Measurements from ENCODE around the gene TIGD1.
"Not testable (repeated sequence)": the region's sequence is repeated elsewhere in the genome, so short reads cannot be mapped to it uniquely, and the experiment has no call there.

TIGD1 gene

GRCh38 chr2:232550354-232551249 is at the start of gene TIGD1, which contains the start of gene EIF4E2:
TSS of gene TIGD1 (minus strand) at chr2:232550557. CDS start at chr2:232549882, 675 bp downstream.
TSS of gene EIF4E2 (plus strand) at chr2:232550689. CDS start at chr2:232550725, 36 bp downstream.
- peak; percentile 90 to 94 for DNase-seq

DNA sequence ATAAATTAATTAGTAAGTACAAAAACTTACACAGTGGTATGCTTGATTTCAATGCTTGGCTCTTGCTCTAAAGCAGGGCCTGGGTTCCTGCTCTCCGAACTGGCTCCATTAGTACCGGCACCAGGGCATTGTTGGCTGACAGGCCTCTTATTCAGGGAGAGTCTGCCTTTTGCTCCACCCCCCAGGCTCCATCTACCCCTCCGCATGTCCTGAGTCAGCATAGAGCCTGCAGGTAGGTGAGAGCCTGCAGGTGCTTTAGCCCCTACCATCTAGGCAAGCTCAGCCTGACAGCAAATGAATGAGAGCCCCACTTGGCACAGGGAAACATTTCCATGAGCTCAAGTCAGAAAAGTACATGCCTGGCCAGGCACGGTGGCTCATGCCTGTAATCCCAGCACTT is 47.9 kb upstream of the TIGD1 start:
- DNase-seq = no peak

- DNase-seq = no peak
Observed at GRCh38 chr2:232597362-232598079, 47.2 kb upstream of the TIGD1 start.

GRCh38 chr2:232593982-232594381 is 43.6 kb upstream of the TIGD1 start:
- no peak for DNase-seq

- no peak for DNase-seq
Observed at GRCh38 chr2:232592772-232593395, 42.5 kb upstream of the TIGD1 start.

GRCh38 chr2:232588680-232589585 is 38.6 kb upstream of the TIGD1 start:
- DNase-seq = no peak

DNA sequence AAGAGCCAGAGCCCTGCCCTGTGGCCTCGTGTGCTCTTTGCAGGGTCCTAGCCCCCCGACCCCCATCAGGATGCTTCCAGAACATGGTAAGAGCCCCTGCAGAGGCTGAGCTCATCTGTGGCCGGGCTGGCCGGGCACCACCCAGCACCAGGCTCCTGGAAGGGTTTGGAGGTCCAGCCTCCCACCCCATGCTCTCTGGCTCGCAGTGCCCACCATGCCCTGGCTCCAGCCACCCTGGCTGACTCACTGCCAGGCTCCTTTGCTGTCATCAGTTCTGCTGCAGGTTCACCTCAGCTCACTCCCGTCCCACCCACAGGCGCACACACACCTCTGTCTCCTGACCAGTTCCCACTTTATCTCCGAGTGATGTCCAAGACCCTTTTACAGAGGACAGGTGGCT is 37.7 kb upstream of the TIGD1 start:
- DNase-seq = no peak

- no peak for DNase-seq
Observed at GRCh38 chr2:232587512-232587911, 37.2 kb upstream of the TIGD1 start.

DNA sequence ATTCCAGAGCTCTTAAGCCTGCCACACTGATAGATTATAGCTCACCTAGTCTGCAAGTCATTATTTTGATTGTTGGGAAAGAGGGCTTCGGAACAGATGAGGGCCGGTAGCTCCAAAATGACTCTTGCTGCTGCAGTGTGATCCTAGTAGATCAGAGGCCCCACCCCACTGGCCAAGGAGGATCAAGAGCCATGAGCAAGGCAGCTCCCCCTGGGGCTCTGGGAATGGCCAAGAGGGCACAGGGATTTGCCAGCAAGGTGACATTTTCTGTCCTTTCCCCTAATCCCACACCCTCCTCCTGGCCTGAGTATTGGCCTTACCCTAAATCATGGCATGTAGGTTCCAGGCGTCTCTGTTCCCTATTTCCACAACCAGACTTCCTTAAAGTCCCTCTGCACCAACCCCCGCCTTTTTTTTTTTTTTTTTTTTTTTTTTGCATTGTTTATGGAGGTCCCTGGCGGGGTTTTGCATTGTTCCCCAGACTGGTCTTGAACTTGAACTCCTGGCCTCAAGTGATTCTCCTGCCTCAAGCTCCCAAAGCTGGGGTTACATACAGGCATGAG is 36.7 kb upstream of the TIGD1 start:
- no peak for DNase-seq

DNA sequence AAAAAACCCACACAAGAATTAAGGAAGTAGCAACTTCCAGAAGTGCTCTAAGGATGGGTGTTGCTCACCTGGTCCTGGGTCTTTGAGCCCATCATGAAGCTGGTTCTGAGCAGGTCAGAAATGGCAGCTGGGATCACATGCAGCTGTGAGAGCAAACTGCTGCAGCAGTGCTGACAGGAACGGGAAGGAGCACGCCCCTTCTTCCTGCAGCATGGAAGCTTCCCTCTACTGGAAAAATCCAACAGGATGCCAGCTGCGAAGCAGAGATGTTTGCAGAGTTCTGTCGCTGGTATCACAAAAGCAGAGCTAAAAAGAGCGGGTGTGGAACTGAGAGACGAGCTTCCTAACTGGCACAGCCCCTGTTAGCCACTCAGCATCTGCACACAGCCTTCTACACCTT is 33.9 kb upstream of the TIGD1 start:
- DNase-seq = no peak

DNA sequence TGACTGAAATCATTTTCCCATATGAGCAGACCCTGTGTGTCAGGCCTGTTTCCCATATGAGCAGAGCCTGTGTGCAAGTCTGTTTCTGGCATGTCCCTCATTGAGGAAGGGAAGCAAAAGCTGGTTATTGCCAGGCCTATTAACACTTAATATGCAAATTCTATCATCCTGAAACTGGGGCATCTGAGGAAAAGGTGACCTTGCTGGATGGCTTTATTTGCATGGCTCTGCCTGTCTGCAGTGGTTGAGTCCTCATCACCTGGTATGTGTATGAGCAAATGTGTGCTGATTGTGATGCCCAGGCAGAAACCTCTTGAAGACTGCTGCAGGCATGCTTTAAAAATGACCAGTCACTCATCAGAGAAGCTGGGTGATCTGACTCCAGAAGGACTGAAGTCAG is 31.4 kb upstream of the TIGD1 start:
- no peak for DNase-seq

DNA sequence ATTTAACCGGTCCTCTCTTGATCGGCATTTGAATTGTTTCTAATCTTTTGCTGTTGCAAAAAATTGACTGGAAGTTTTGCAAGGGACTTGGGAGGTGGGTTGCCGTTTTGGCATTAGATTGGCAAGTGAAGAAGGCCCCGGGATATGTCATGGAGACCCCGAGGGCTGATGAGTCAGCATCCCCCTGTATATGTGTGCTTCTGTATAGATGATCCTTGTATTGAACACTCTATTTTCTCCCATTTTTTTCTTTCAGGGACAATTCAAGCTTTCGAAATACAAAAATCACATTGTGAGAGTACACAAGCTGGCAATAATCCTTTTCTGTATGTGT is 30.3 kb upstream of the TIGD1 start:
- no peak for DNase-seq

GRCh38 chr2:232578626-232579025 is 28.3 kb upstream of the TIGD1 start:
- DNase-seq = no peak

- DNase-seq = no peak
Observed at GRCh38 chr2:232577841-232578240, 27.5 kb upstream of the TIGD1 start.

DNA sequence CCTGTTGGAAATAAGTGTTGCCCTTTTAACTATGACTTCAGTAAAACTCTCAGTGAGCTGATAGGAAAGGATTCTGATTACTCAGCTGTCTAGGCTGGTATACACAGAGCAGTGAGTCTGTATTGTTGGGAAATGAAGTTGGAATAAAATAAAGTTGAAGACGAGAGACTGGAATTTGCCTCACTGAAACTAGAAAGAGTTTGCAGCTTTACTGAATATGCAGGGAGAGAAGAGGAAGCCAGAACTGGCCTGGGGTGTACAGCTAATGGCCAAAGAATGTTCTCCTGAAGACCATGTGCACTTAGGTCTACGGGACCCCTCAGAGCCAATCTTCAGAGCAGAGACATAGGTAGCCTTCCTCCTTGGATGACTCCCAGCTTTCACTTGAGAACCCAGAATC is 26.6 kb upstream of the TIGD1 start:
- no peak for DNase-seq

DNA sequence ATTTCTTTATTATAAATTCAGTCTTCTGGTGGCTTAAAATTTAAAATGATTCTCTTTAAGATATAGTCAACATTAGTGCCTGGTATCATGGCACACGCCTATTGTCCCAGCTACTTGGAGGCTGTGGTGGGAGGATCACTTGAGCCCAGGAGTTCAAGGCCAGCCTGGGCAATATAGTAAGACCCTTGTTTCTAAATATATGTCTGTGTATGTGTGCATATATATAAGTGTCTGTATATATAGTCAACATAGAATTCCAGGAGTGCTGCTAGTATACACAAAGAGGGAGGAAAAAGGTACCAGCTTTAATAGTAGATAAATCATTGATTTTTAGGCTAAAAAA is 25.0 kb upstream of the TIGD1 start:
- DNase-seq = no peak

DNA sequence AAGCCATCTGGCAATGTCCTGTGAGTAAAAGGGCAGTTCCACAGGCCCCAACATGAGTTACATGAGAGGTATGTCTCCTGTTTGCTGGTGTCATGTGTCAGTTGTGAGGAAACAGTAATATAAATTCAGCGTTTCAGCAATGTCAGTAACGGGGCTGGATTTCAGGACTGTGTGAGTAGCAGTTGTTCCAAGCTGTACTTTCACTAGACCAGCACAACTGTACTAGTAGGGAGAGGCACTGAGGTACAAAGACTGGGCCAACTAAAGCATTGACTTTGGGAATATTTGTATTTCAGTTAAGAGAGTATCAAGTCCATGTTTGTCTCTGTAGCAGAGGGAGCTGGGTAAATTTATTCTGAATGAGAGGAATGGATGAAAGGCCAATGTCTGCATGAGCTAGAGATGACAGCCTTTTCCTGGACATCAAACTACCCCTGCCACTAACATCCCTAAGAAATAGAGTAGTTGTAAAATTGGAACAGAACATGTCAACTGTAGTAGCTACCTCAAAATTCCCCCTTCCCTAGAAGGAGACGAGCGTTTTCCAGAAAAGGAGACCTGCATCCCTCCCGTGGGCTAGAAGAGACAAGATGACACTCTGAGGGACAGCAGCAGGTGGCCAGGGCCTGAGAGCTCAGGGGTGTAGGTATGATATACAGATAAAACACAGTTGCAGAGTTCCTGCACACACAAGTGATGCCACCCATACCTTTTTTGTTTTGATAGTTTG is 24.5 kb upstream of the TIGD1 start:
- no peak for DNase-seq

- no peak for DNase-seq
Observed at GRCh38 chr2:232573771-232574435, 23.5 kb upstream of the TIGD1 start.

DNA sequence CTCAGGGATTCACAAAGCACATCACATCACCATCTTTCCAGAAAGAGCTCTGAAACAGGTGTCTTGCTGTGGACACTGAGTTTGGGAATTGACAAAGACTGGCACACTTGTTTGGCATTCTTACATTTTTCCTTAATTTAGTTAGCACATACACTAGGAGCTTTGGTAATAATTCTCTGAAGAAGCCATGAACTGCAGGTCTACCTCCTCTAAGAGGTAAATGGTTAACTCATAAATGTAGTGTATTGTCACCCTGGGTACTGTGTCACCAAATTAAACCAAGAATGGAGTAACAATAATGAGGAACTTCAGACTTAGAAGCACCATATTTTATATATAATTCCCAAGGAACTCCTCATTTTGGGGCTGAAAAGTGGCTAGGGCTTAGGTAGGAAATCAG is 22.7 kb upstream of the TIGD1 start:
- DNase-seq = no peak

GRCh38 chr2:232571026-232571474 is 20.7 kb upstream of the TIGD1 start:
- no peak for DNase-seq

GRCh38 chr2:232570481-232570880 is 20.1 kb upstream of the TIGD1 start:
- not testable (repeated sequence) for DNase-seq

Measured in activated CD4-positive, alpha-beta T cell treated with anti-CD3 and anti-CD28 coated beads for 4 hours (primary cell).